Stimulated activated effector memory CD8-positive, alpha-beta T cell treated with anti-CD3 and anti-CD28 coated beads, Interleukin-12 subunit alpha, Interleukin-12 subunit beta, amount 100 ng/mL, for 72 hours (primary cell): ENCODE measurements around the gene MAP7D3.
"Not testable (repeated sequence)": the region's sequence is repeated elsewhere in the genome, so short reads cannot be mapped to it uniquely, and the experiment has no call there.

ENCODE experiments used
- ATAC-seq: fragments of 150-1000 bp; cut with Tn5 transposase; 2 replicates; pipeline ENCODE4 v1.10.0; 2021
- DNase-seq, 2 donors: peaks; one replicate each; pipeline ENCODE4 v3.0.0; 2021 to 2022; ENCODE audit warnings: low spot score in 2 of 2
- H3K27ac Mint-ChIP-seq: one replicate; pipeline ENCODE4 v1.8.0; 2022; ENCODE audit warnings: mild to moderate bottlenecking, mixed read lengths
- H3K36me3 Mint-ChIP-seq: one replicate; pipeline ENCODE4 v1.8.0; 2022; ENCODE audit warnings: mild to moderate bottlenecking, mixed read lengths
- H3K4me1 Mint-ChIP-seq: one replicate; pipeline ENCODE4 v1.8.0; 2022; ENCODE audit warnings: mixed read lengths
- H3K4me3 Mint-ChIP-seq: one replicate; pipeline ENCODE4 v1.8.0; 2022; ENCODE audit warnings: mild to moderate bottlenecking, mixed read lengths
- H3K9me3 Mint-ChIP-seq: one replicate; pipeline ENCODE4 v1.8.0; 2022; ENCODE audit warnings: mixed read lengths

The MAP7D3 gene

DNA sequence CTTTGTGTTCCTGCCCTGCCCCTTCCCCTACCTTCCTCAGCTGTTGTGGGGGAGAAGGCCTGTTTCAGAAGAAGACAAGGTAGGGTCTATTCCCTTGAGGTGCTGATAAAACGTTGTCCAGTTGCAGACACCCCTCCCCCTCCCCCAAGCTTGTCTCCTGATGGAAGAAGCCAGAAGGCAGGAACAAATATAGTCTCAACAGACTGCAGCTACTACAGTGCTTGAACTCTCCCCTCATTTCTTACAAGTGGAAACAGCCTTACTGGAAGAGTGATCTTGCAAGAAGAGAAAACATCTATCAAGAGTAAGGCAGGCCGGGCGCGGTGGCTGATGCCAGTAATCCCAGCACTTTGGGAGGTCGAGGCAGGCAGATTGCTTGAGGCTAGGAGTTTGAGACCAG, 11.0 kb upstream of the MAP7D3 start:
- Mint-ChIP-seq H3K4me1 (peaks cover 13% of the 10 kb centered on the region), H3K9me3 (no peaks in the 10 kb centered on the region), H3K36me3 (no peaks in the 10 kb centered on the region), H3K4me3 (no peak overlapping the region), H3K27ac (no peak overlapping the region)
- DNase-seq (no peak), ATAC-seq (no peak)

DNA sequence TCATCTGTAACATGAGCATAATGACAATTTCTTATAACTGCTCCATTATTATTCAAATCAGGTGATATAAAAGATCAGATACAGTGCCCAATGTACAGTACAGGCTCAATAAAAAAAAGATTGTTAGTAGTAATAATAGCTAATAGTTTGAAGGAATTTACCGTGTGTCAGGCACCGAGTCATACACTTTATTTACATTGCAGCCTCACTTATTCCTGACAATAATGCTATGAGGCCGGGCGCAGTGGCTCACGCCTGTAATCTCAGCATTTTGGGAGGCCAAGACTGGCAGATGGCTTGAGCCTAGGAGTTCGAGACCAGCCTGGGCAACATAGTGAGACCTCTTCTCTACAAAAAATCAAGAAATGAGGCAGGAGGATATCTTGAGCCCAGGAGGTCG, 10.1 kb upstream of the MAP7D3 start:
- H3K4me3 Mint-ChIP-seq, result no peak overlapping the region

DNA sequence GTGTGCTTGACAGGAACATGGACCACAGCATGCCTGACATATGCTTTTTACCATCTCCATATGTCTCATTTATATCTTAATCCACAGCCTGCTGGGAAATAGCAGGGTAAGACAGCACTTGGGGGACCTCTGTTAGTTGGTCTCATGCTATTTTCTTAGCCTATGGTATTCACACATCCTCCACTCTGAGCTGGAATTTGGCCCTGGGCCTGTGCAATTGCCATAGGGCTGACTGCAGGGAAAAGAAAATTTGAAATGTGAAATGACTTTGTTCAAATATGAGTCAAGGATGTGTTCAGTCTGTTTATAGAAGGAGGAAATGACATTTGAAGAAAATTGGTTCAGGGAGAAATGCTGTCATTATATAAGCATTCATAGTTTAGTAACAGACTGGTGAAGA, 9.6 kb upstream of the MAP7D3 start:
- Mint-ChIP-seq H3K4me3 (no peak overlapping the region), H3K36me3 (no peaks in the 10 kb centered on the region), H3K4me1 (peaks cover 13% of the 10 kb centered on the region), H3K9me3 (no peaks in the 10 kb centered on the region), H3K27ac (no peak overlapping the region)
- DNase-seq (no peak), ATAC-seq (no peak)

More for the DNA sequence above, 10.1 kb upstream of the MAP7D3 start:
- DNase-seq, result no peak
- H3K27ac Mint-ChIP-seq, result no peak overlapping the region
- no peaks in the 10 kb centered on the region for H3K36me3 Mint-ChIP-seq
- H3K4me1 Mint-ChIP-seq, result peaks cover 13% of the 10 kb centered on the region
- ATAC-seq, result no peak
- no peaks in the 10 kb centered on the region for H3K9me3 Mint-ChIP-seq

DNA sequence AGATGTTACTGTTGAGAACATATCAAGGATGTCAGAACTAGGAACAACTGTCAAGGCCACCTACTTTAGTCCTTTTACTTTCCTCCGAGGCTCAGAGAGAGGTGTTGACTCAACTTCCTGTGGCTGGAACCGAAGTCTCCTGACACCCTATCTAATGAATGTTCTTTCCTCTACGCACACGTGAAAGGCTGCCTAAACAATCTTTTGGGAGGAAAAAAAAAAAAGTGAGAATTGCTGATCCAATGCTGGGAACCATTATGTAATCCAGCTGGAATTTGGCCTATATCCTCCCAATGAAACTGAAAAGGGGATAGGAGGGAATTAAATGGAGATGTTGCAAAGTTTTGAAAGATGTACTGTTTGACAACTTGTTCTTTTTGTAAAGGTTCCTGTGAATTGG, 8.3 kb upstream of the MAP7D3 start:
- DNase-seq, result no peak
- Mint-ChIP-seq H3K4me3 (no peak overlapping the region), H3K4me1 (peaks cover 13% of the 10 kb centered on the region), H3K27ac (no peak overlapping the region), H3K9me3 (no peaks in the 10 kb centered on the region), H3K36me3 (no peaks in the 10 kb centered on the region)
- peak; percentile 77 for ATAC-seq

- Mint-ChIP-seq H3K27ac (no peak overlapping the region), H3K4me3 (no peak overlapping the region), H3K9me3 (no peaks in the 10 kb centered on the region), H3K36me3 (no peaks in the 10 kb centered on the region), H3K4me1 (peaks cover 13% of the 10 kb centered on the region)
- DNase-seq (no peak), ATAC-seq (no peak)
Measured at GRCh38 chrX:136258951-136259350, 7.8 kb upstream of the MAP7D3 start.

DNA sequence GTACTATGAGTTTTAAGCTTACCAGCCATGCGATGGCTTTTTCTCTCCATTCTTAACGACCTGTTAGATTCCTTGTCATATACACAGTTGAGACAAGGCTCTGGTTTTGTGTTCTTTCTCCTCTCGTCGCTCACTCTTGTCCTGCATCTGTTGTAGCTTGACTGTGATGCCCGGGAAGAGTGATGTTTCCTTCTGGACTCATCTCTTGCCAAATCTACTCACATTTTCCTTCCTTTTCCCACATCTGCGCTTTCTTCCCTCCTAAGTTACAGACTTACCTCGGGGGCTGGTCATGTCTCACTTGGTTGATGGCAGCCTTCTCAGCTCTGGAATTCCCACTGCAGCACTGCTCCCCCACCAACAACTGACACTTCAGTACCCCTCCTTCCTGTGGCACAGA, 4.8 kb upstream of the MAP7D3 start:
- Mint-ChIP-seq H3K4me3 (no peak overlapping the region), H3K27ac (no peak overlapping the region), H3K4me1 (peaks cover 13% of the 10 kb centered on the region), H3K36me3 (no peaks in the 10 kb centered on the region), H3K9me3 (no peaks in the 10 kb centered on the region)
- ATAC-seq (no peak), DNase-seq (no peak)

DNA sequence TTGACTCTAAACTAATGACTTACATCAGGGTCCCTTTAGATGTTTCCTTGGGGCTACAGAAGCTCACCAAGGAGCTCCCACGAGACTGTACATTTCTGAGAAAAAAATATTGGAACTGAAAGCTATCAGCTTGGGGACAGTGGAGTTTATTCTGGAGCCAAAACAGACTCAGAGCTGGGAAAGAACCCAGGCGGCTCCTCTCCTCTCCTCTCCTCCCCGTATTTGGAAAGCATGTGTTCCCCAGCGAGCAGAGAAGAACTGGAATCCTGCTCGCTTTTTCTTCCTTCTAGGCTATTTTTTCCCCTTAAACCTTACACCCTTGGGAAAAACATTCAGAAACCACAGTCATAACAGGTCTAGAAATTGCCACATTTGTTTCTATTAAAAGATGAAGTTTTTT, 4.3 kb upstream of the MAP7D3 start:
- Mint-ChIP-seq H3K27ac (no peak overlapping the region), H3K4me1 (peaks cover 13% of the 10 kb centered on the region), H3K9me3 (no peaks in the 10 kb centered on the region), H3K4me3 (no peak overlapping the region), H3K36me3 (no peaks in the 10 kb centered on the region)
- no peak for ATAC-seq
- no peak for DNase-seq

GRCh38 chrX:136250191-136251040, 784 bp downstream of the MAP7D3 start:
- ATAC-seq (peak; percentile 64), DNase-seq (peak in 1 of 2 donors; percentile 55)
- no peaks in the 10 kb centered on the region for H3K9me3 Mint-ChIP-seq
- no peak overlapping the region for H3K27ac Mint-ChIP-seq
- H3K4me1 Mint-ChIP-seq, result peaks cover 9% of the 10 kb centered on the region
- H3K4me3 Mint-ChIP-seq, result peak overlapping the region; percentile 76
- peaks cover 16% of the 10 kb centered on the region for H3K36me3 Mint-ChIP-seq

- H3K9me3 Mint-ChIP-seq, result no peaks in the 10 kb centered on the region
- H3K4me3 Mint-ChIP-seq, result no peak overlapping the region
- H3K36me3 Mint-ChIP-seq, result peaks cover 58% of the 10 kb centered on the region
- DNase-seq (no peak), ATAC-seq (no peak)
- no peak overlapping the region for H3K27ac Mint-ChIP-seq
- H3K4me1 Mint-ChIP-seq, result peaks cover 9% of the 10 kb centered on the region
Measured at GRCh38 chrX:136246201-136246600, 5.0 kb downstream of the MAP7D3 start.

DNA sequence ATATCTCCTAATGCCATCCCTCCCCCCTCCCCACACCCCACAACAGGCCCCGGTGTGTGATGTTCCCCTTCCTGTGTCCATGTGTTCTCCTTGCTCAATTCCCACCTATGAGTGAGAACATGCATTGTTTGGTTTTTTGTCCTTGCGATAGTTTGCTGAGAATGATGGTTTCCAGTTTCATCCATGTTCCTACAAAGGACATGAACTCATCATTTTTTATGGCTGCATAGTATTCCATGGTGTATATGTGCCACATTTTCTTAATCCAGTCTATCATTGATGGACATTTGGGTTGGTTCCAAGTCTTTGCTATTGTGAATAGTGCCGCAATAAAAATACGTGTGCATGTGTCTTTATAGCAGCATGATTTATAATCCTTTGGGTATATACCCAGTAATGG, 13.4 kb downstream of the MAP7D3 start:
- not testable (repeated sequence) for ATAC-seq, H3K27ac Mint-ChIP-seq, H3K4me3 Mint-ChIP-seq, H3K9me3 Mint-ChIP-seq, DNase-seq, H3K4me1 Mint-ChIP-seq
- H3K36me3 Mint-ChIP-seq, result peaks cover 88% of the 10 kb centered on the region

DNA sequence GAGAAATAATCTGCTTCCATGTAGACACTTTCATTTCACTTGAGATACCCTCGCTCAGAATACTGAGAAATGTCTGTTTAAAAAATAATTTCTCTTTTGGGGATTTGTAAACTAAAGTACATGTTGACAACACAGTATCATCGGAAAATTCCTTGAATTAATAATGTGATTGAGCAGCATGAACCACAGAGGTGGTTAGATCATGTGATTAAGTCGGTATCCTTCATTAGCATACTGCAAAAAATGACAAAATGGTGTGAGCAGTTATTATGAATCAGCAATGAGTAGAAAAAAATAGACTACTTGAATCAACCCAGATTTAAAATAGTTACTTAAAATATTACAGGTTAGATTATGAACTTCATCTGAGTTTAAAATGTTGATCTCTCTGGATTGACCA, 14.1 kb downstream of the MAP7D3 start:
- Mint-ChIP-seq H3K36me3 (peaks cover 88% of the 10 kb centered on the region), H3K4me3 (no peak overlapping the region), H3K4me1 (no peaks in the 10 kb centered on the region), H3K27ac (no peak overlapping the region), H3K9me3 (no peaks in the 10 kb centered on the region)
- DNase-seq (no peak), ATAC-seq (no peak)

GRCh38 chrX:136228839-136229207, 22.4 kb downstream of the MAP7D3 start:
- no peak for DNase-seq
- H3K36me3 Mint-ChIP-seq, result peaks cover 99% of the 10 kb centered on the region
- H3K4me1 Mint-ChIP-seq, result peaks cover 7% of the 10 kb centered on the region
- no peak overlapping the region for H3K4me3 Mint-ChIP-seq
- no peak for ATAC-seq
- H3K27ac Mint-ChIP-seq, result no peak overlapping the region
- no peaks in the 10 kb centered on the region for H3K9me3 Mint-ChIP-seq

DNA sequence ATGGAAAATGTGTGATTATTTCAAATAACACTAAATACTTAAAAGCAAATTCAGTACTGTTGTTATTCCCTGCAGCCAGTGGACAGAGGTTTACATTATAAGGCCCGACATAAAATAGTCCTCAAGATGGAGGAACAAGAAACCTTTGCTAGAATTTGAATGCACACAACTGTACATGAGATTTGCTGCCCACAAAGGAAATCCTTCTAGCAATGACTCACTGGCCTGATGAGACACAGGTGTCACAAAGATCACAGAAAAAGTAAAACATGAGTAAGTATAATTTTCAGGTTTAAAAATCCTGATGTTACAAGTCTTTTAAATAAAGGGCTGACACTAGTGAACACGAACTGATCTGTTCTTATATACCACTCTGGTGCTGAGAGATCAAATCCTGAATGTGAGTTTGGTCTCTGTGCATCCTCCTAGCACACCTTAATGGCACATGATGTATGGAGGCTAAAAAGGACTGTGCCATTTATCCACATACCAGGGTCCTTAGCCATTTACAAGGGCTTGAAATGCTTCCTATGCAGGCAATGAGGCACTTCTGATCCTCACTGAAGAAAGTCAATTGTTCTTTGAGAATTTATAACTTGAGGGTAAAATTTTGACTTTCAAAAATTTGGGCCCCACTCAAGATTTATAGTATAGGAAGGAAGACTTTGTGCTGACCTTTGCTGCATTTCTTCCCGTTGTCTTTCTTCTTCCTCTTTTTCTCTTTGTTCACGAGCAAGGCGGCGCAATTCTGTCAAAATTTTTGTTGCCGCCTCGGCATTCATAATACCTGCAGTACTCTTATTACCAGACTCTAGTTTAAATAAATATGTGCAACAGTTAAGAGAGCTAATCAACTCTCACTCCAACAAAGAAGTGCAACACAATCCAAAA, 23.0 kb downstream of the MAP7D3 start:
- Mint-ChIP-seq H3K4me3 (no peak overlapping the region), H3K27ac (no peak overlapping the region), H3K36me3 (peaks cover 99% of the 10 kb centered on the region), H3K9me3 (no peaks in the 10 kb centered on the region), H3K4me1 (peaks cover 7% of the 10 kb centered on the region)
- ATAC-seq (peak; percentile 87), DNase-seq (no peak)

GRCh38 chrX:136227074-136227473, 24.1 kb downstream of the MAP7D3 start:
- H3K4me1 Mint-ChIP-seq, result peaks cover 7% of the 10 kb centered on the region
- no peaks in the 10 kb centered on the region for H3K9me3 Mint-ChIP-seq
- DNase-seq, result no peak
- H3K27ac Mint-ChIP-seq, result no peak overlapping the region
- peaks cover 96% of the 10 kb centered on the region for H3K36me3 Mint-ChIP-seq
- ATAC-seq, result no peak
- no peak overlapping the region for H3K4me3 Mint-ChIP-seq

- no peaks in the 10 kb centered on the region for H3K9me3 Mint-ChIP-seq
- H3K36me3 Mint-ChIP-seq, result peaks cover 92% of the 10 kb centered on the region
- no peak overlapping the region for H3K4me3 Mint-ChIP-seq
- DNase-seq (no peak), ATAC-seq (no peak)
- H3K4me1 Mint-ChIP-seq, result no peaks in the 10 kb centered on the region
- no peak overlapping the region for H3K27ac Mint-ChIP-seq
Measured at GRCh38 chrX:136221851-136222513, 29.2 kb downstream of the MAP7D3 start.
